NCI-H1417 treated with DMSO at 0.1 percent for 48 hours (cell line): Measurements from ENCODE around the gene ADAM23.

ENCODE experiments used
- DNase-seq: peaks from one replicate; lab custom pipeline; 2025; lab: John Stamatoyannopoulos, UW

ADAM23 gene

DNA sequence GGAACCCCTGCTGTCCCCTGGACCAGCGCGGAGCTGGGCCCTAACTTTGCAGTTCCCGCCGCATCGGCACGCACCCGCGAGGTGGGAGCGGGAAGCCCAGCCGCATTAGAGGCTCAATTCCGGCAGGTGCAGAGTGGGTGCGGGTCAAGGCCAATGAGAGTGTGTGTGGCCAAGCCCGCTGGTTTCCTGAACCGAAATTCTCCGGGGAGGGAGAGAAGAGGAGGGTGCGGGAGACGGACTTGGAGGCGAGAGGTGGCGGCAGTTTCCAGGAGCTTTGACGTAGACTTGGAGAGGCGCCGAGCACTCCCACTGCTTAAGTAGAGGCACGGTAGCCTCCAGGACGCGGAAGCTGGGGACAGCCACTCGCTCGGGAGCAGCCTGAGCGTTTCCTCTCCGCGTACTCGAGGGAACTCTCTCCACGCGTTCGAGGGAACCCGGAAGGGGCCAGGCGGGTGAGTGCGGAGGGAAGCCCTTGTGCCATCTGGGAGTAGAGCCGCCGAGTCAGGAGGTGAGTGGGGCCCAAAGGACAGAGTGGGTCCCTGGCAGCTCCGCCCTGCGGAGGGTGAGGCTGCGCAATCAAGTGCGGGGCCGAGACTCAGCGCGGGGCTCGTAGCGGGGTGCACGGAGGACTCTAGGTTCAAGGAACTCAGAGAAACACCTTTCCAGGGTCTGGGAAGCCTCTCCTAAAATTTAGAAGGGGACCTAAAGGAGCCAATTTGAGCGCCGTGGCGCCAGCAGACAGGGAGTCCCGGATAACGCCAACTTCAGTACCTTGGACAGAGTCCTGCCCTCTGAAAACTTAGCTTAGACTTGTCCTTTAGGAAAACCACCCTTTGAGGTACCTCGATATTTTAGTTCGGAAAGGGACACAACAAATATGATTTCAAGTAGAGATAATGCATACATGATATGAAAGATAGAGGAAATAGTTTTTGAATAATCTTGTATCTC is 199.0 kb downstream of the ADAM23 start, which contains the start of gene FAM237A:
Gene FAM237A, plus strand, starts transcription at position 413 of the 951 bp plus-strand sequence. CDS start 1,750 bp downstream, outside the sequence.
- no peak for DNase-seq

DNA sequence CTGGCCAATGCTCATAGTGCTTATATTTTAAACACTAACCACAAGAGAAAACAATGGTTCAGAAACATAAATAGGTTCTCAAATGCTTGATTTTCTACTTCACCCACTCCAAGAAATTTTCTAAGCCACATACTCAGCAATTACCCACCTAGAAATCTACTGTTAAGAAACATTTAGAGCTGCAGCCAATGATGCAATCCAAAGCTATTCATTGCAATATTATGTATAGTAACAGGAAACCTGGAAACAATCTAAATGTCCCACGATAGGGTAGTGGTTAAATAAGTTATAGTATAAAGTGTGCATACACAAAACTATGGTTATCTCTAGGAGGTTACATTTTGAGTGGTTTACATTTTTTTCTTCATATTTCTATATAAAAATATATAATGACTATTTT is 204.7 kb downstream of the ADAM23 start:
- no peak for DNase-seq

DNA sequence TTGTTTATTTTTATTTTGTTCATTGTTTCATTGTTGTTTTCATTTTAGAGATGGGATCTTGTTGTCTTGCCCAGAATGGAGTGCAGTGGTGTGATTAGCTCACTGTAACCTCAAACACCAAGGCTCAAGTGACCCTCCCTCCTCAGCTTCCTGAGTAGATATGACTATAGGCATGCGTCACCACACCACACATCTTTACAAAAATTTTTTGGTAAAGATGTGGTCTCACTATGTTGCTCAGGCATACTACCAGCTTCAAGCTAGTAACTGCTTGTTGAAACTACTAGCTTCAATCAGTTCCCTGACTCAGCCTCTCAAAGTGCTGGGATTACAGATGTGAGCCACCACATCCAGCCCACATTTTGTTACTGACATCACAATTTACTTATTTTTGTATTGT is 213.8 kb downstream of the ADAM23 start:
- DNase-seq: no peak

DNA sequence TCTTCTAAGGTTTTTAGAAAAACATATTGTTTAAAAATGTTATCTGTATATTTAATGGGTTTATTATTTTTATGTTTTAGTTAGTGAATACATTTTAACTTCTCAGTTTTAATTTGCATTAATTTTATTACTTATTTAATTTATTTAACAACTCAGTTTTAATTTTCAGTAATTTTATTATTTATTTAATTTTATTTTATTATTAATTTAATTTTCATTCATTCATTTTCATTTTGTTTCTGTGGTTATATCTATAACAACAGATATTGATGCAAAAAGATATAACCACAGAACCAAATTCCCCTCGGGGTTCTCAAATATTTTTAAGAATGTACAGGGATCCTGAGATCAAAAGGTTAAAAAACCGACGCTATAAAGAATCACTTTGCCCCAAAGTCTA is 221.9 kb downstream of the ADAM23 start:
- no peak for DNase-seq
